MV-4-11 (cell line): ENCODE results near the gene NRXN2.
"Not testable (repeated sequence)": the region's sequence is repeated elsewhere in the genome, so short reads cannot be mapped to it uniquely, and the experiment has no call there.

Experiments
- DNase-seq: peaks from one replicate; lab custom pipeline; 2025; lab: John Stamatoyannopoulos, UW

The NRXN2 gene

GRCh38 chr11:64605244-64605560, 117.8 kb downstream of the NRXN2 start:
- no peak for DNase-seq

- no peak for DNase-seq
These were observed 118.3 kb downstream of the NRXN2 start for GRCh38 chr11:64604458-64605243.

GRCh38 chr11:64603411-64604110, 119.4 kb downstream of the NRXN2 start:
- DNase-seq, result no peak

GRCh38 chr11:64602466-64603070, 120.4 kb downstream of the NRXN2 start:
- DNase-seq, result no peak

- DNase-seq, result no peak
These were observed 121.2 kb downstream of the NRXN2 start for GRCh38 chr11:64601605-64602465.

GRCh38 chr11:64600281-64600992, 122.6 kb downstream of the NRXN2 start:
- no peak for DNase-seq

- DNase-seq, result no peak
These were observed 123.2 kb downstream of the NRXN2 start for GRCh38 chr11:64599698-64600211.

- no peak for DNase-seq
These were observed 124.0 kb downstream of the NRXN2 start for GRCh38 chr11:64598797-64599697.

- no peak for DNase-seq
These were observed 124.7 kb downstream of the NRXN2 start for GRCh38 chr11:64598106-64598796.

- DNase-seq, result no peak
These were observed 125.3 kb downstream of the NRXN2 start for GRCh38 chr11:64597671-64598101.

GRCh38 chr11:64595922-64596321, 127.1 kb downstream of the NRXN2 start:
- DNase-seq, result not testable (repeated sequence)

- DNase-seq, result no peak
These were observed 128.6 kb downstream of the NRXN2 start for GRCh38 chr11:64594159-64594939.

- DNase-seq, result no peak
These were observed 129.6 kb downstream of the NRXN2 start for GRCh38 chr11:64593156-64594105.

GRCh38 chr11:64592656-64593055, 130.3 kb downstream of the NRXN2 start:
- DNase-seq, result no peak

GRCh38 chr11:64592234-64592615, 130.8 kb downstream of the NRXN2 start:
- DNase-seq, result no peak

- no peak for DNase-seq
These were observed 131.5 kb downstream of the NRXN2 start for GRCh38 chr11:64591257-64592233.
